Measurements from ENCODE around the gene MTUS2.

DNA sequence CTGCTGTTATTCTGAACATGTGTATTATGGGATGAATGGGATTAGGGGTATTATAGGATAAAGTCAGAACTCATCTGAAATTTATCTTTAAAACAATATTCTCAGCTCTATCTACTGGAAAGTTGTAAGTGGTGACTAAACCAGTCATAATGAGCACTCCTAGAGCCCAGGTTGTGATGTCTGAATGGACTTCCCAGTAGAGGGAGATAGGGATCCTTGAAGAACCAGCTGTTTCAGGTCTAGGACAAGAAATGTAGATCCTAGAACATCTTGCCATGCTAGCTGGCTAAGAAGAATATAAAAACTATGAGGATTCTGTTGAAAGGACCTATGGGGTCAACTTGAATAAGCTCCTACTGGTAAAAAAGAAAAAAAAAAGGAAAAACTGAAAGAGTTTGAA lies 464.6 kb downstream of the MTUS2 start:
- TF ChIP-seq, protein P1, sequence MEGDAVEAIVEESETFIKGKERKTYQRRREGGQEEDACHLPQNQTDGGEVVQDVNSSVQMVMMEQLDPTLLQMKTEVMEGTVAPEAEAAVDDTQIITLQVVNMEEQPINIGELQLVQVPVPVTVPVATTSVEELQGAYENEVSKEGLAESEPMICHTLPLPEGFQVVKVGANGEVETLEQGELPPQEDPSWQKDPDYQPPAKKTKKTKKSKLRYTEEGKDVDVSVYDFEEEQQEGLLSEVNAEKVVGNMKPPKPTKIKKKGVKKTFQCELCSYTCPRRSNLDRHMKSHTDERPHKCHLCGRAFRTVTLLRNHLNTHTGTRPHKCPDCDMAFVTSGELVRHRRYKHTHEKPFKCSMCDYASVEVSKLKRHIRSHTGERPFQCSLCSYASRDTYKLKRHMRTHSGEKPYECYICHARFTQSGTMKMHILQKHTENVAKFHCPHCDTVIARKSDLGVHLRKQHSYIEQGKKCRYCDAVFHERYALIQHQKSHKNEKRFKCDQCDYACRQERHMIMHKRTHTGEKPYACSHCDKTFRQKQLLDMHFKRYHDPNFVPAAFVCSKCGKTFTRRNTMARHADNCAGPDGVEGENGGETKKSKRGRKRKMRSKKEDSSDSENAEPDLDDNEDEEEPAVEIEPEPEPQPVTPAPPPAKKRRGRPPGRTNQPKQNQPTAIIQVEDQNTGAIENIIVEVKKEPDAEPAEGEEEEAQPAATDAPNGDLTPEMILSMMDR (conservative IDR thresholded peaks at IDR 0.05 in 1 of 2, IDR thresholded peaks at IDR 0.05 in 1 of 2; ENCODE audit: low read depth in 1 of 2, low read length in 2 of 2) = no peak
- no peak for TF ChIP-seq EZH2 (IDR thresholded peaks at IDR 0.05; ENCODE audit: low read length, missing control alignments)
